A549 treated with CpdA at 1 μM for 4 hours (cell line): ENCODE data around the gene ACP5. TPM values are rescaled to one million over a fixed set of nuclear protein-coding genes. Genes with fewer than 3 reads are reported as not detected.

ENCODE experiments used
- total RNA-seq: library from RNA; stranded (reverse); fragments of 200-300 nt; extraction: Qiagen RNA extraction; gene quantifications from 5 replicates; pipeline ENCODE4 v1.2.3, GENCODE V29; 2022; ENCODE audit warnings: low read depth

Gene ACP5
- 0.10 to 0.33 TPM (median 0.24 TPM) in 4 of 5 replicates, not detected in the other for total RNA-seq

DNA sequence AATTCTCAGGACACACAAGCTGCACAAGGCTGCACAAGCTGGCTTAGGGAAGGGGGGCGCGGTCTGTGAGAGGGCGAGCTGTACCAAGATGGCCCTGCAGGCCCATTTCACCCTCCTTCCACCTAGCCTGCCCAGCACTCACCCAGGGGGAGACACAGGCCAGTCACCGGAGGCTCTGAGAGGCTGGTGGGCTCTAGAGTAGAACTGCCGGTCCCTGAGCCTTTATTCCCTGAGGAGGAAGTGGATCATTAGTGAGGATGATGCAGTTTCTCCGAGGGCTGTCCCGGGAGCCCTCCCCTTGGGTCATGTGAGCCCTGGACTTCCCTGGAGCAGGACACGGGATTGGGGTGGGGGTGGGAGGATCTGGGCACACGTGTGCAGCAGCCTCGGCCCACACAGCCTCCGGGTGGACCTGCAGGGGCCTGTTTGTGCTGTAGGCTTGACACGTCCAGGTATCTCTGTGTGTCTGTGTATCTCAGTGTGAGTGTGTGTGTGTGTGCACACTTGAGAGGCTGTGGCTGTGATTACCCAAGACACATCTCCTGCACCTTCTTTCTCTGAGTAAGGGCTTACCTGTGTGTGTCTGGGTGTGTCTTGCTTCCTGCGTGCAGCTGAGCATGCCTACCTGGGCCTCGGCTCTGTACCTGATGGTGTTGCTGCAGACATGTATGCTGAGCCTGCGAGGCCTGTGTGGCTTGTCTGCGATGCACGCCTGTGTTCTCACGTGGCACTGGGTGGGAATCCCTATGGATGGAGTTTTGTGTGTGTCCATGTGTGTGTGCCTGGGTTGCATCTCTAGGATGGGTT is at the start of gene ACP5:
ACP5 (minus strand) TSS at position 195 of the 807 bp plus-strand sequence. CDS start 328 bp downstream, outside the sequence.

DNA sequence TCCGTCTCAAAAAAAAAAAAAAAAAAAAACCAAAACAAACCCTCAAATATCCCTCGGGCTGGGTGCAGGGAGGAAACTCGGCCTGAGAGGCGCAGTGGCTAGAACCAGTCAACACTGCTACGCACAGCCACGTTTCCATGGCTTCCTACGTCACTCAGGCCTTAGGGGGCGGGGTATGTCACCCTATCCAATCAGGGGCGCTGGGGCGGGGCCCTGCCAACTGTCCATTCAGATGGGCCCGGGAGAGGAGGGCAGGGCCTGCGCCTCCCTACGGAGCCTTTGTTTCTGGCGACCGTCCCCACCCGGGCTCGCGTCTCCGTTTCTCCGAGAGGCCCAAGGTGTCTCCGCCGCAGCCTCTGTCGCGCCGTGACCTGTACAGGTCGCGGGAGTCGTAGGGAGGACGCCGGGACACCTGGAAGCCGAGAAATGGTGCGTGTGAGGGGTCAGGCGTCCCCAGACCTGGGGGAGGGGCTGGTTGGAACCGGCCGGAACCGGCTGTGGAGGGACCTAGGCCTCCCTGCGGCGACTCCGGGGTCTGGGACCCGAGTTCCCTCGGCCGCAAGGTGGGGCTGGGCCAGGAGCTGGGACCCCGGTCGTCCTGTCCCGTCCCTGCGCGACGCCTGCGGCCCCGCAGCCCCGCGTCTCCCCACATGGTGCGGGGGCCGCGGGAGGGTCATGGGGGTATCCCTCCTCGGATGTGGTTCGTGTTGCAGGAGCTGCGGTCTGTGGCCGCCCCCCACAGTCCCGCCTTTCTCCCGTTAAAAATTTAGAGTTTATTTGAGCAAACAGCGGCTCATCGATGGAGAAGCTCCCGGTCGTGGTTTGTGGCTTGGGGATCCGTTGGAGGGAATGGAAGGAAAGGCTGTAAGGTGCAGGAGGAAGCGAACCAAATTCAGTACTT is 20.0 kb upstream of the ACP5 start, which contains the start of gene ZNF627:
ZNF627 (plus strand) TSS at position 282 of the 901 bp plus-strand sequence; CDS start at position 427, 145 bp downstream.

DNA sequence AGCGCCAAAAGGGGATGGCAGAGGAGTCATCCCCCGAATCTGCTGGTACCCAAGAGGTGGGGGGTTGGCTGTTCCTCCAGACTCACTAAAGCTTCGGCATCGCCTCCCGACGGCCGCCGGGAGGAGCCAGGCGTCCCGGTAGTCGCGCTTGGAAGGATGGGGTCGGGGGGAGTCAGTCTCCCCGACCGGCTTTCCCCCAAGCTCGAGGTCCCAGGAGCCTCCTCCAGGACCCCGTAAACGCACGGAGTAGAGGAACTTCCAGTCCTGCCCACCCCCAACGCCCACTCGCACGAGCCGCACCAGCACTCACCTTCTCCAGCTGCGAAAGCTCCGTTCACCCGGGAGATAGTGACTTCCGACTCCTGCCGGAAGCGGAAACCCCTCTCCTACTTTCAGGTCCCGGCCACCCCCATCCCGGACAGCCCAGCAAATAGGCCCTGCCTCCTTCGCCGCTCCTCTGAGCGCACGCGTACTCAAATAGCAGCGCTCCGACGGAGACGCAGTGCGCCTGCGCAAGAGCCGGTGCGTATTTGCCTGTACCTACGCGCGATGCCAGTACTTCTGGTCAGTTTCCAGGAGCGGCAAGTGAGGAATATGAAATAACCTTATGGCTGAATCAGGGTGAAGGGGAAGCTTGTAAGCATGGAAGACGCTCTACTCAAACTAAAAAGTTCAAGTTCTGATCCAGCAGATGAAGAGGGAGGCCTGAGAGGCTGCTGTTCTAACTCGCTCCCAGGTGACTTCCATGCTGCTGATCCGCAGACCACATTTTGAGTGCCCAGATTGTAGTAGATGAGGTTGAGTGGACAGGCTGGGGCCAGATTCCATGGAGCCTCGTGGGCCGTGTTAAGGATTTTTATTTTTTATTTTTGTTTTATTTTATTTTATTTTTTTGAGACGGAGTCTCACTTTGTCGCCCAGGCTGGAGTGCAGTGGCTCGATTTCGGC is 18.3 kb downstream of the ACP5 start, which contains the start of gene ELOF1:
ELOF1 (minus strand) TSS at position 350 of the 948 bp plus-strand sequence. CDS start 4,883 bp downstream, outside the sequence.

DNA sequence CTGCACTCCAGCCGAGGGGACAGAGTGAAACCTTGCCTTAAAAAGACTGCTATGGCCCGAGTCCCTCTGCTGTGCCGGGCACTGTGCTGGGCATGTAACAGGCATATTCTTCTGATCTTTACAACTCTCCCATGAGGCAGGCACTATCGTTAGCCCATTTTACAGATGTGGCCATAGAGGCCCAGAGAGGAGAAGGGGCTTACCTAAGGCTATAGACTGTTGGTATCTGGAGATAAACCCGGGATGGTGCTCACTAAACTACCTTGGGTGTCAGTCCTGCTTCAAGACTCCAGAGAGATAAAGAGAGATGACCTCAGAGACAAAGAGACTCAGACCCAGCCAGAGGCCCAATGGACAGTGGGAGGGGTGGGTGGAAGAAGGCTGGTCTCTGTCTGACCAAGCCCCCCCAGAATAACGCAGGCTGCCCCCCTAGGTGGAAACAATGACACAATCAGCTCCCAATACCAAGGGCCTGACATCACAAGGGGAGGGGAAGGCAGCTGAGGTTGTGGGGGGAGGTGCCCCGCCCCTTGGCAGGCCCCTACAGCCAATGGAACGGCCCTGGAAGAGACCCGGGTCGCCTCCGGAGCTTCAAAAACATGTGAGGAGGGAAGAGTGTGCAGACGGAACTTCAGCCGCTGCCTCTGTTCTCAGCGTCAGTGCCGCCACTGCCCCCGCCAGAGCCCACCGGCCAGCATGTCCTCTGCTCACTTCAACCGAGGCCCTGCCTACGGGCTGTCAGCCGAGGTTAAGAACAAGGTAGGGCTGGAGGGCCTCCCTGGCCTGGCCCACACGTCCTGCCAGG is 39.0 kb downstream of the ACP5 start, which contains the start of gene CNN1:
CNN1 (plus strand) TSS at position 620 of the 805 bp plus-strand sequence; CDS start at position 697, 77 bp downstream.

DNA sequence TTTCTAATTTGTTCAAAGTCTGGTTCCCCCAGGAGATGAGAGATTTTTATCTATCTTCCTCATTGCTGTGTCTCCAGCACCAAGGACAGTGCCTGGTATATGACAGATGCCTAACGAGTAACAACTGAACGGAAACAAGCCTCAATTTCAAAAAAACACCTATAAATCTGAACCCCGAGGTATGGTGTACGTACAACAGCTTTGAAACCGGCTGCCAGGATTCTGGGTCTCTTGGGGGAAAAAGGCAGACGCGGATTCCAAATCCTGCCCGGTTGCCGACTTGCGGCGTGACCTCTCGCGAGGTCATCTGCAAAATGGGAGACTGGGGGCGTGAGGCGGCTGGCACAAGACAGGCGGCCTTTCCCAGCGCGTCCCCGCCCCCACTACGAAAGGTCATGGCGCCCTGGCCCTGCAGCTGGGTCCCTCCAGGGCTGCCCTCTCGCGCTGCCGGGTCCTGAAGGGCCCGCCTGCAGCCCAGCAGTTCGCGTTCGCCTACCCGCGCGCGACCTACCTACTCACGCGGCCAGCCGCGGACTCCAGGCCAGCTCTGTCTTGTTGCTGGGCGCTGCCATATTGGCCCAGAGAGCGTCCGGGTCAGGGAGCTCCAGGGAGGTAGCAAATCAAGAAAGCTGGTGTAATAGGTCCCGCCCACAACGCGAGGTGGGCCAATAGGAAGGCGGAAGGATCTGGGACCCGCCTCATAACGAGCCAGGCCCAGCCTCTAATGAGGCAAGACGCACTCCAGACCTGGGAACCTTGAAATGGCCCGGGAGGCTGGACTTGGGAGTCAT is 48.7 kb downstream of the ACP5 start, which contains the start of gene ECSIT:
ECSIT (minus strand) TSS at position 584 of the 791 bp plus-strand sequence. CDS start 9,964 bp downstream, outside the sequence.

Other genes starting within 250 kb of the ACP5 start
- gene RAB3D, start 238.0 kb downstream of the ACP5 start, total RNA-seq: 2.4 to 3.5 TPM (median 3.0 TPM) in 5 replicates
- 93.6 to 128 TPM (median 112 TPM) in 5 replicates for gene TMEM205, start 231.4 kb downstream of the ACP5 start, total RNA-seq
- 4.3 to 5.6 TPM (median 5.5 TPM) in 5 replicates for gene CCDC159, start 231.1 kb downstream of the ACP5 start, total RNA-seq
- gene PLPPR2, start 222.2 kb downstream of the ACP5 start, total RNA-seq: 6.8 to 10.4 TPM (median 10.3 TPM) in 5 replicates
- 1.3 to 2.7 TPM (median 2.3 TPM) in 5 replicates for gene SWSAP1, start 203.0 kb downstream of the ACP5 start, total RNA-seq
- 3.5 to 5.7 TPM (median 5.1 TPM) in 5 replicates for gene EPOR, start 193.3 kb downstream of the ACP5 start, total RNA-seq
- gene RGL3, start 158.3 kb downstream of the ACP5 start, total RNA-seq: 1.3 to 2.4 TPM (median 1.8 TPM) in 5 replicates
- 0.87 to 1.4 TPM (median 1.1 TPM) in 5 replicates for gene ODAD3, start 142.5 kb downstream of the ACP5 start, total RNA-seq
- gene PRKCSH, start 142.0 kb downstream of the ACP5 start, total RNA-seq: 251 to 271 TPM (median 263 TPM) in 5 replicates
- gene ELAVL3, start 96.6 kb downstream of the ACP5 start, total RNA-seq: 0.07 to 0.19 TPM (median 0.13 TPM) in 4 of 5 replicates, not detected in the other
- gene ZNF653, start 71.8 kb downstream of the ACP5 start, total RNA-seq: 4.1 to 5.9 TPM (median 5.4 TPM) in 5 replicates
- 30.6 to 37.0 TPM (median 32.2 TPM) in 5 replicates for gene ECSIT, start 48.5 kb downstream of the ACP5 start, total RNA-seq
- gene CNN1, start 38.8 kb downstream of the ACP5 start, total RNA-seq: 0.23 to 0.60 TPM (median 0.53 TPM) in 5 replicates
- 91.9 to 124 TPM (median 109 TPM) in 5 replicates for gene ELOF1, start 18.4 kb downstream of the ACP5 start, total RNA-seq
- gene ZNF627, start 19.8 kb upstream of the ACP5 start, total RNA-seq: 3.4 to 5.3 TPM (median 4.0 TPM) in 5 replicates
- 2.1 to 4.6 TPM (median 3.1 TPM) in 5 replicates for gene ZNF823, start 161.3 kb upstream of the ACP5 start, total RNA-seq
- gene ZNF441, start 189.4 kb upstream of the ACP5 start, total RNA-seq: 0.02 TPM in 1 of 5 replicates, not detected in the others
- not detected in 5 replicates for gene ZNF491, start 220.9 kb upstream of the ACP5 start, total RNA-seq
- gene ZNF440, start 236.6 kb upstream of the ACP5 start, total RNA-seq: 0.04 to 0.22 TPM (median 0.07 TPM) in 3 of 5 replicates, not detected in the others